NCI-H1092 (cell line): ENCODE measurements around the gene ALKBH5.

ENCODE experiments used
- DNase-seq: peaks from one replicate; lab custom pipeline; 2025; lab: John Stamatoyannopoulos, UW

The ALKBH5 gene

GRCh38 chr17:18224053-18224386 is 40.4 kb downstream of the ALKBH5 start:
- no peak for DNase-seq

DNA sequence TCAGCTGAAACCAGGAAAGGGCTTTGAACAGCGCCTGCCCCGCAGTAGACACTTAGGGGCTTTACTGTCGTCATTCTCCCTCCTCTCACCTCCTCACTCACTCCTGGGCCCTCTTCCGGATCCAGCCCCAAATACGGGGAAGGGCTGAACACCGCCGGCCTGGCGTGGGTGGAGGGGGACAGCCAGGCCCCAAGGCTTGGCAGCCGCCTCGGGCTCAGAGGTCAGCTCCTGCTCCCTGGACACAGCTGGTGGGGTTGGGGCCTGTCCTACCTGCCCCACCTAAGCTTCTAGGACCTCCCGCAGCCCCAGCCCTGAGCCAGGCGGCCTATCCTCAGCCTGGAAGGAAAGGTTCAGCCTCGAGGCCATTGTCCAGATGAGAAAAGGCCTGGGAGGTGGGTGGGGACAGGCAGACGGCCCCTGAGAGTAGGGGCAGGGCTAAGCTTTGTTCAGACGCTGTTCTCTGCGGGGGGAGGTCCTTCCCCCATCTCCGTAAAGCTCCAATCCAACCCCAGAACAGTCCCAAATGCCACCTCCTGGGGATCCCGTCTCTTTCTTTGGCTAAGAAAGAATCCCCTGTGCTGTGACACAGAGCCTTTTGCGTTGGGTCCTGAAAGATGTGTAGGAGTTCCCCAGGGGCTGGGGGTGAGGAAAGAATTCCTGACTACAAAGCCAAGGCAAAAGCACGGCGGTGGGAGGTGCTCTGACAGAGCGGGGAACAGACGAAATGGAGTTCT is 40.9 kb downstream of the ALKBH5 start:
- no peak for DNase-seq

DNA sequence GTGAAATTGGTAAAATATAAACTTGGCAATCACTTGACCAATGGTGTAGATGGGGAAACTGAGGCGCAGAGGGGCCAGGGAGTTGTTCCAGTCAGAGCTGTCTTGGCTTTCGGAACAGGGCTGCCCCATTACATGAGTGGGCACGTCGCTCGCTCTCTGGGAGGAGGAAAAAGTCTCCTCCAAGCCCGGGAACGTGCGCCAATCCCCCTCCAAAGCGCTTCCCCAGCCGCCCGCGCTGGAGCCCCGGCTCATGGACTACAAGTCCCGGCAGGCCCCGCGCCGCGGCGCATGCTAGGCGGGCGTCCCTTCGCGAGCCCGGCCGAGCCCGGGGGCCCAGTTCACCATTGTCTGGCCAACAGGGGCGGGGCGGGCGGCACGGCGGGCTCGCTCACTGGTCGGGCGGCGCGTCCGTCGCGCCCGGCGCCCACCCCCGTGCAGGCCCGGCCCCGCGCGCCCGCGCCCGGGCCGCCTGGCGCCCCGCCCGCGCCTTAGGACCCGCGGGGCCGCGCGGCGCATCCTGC is 41.6 kb downstream of the ALKBH5 start, which contains the start of gene LLGL1:
Gene LLGL1 (plus strand): TSS at position 515 of the 521 bp plus-strand sequence. CDS start 48 bp downstream, outside the sequence.
- peak; percentile 87 for DNase-seq

GRCh38 chr17:18225642-18226283 is 42.1 kb downstream of the ALKBH5 start:
- peak; percentile 1 for DNase-seq

GRCh38 chr17:18226284-18226945 is 42.8 kb downstream of the ALKBH5 start:
- DNase-seq = no peak

DNA sequence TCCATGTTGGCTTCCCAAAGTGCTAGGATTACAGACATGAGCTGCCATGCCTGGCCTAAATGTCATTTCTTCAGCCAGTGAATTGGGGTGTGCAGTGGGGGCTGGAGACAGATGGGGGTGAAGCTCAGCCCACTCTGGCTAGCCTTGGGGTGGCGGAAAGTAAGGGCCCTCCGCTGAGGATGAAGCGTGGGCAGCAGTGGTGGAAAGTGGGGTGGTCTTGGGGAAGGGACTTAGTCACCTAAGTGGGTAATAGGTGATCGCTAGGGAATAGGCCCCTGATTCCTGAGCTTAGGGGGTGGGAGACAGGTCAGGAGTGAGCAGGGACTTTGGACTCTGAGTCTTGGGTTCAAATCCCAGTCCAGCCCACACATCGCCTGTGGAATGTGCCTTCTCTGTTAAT is 44.0 kb downstream of the ALKBH5 start:
- no peak for DNase-seq

DNA sequence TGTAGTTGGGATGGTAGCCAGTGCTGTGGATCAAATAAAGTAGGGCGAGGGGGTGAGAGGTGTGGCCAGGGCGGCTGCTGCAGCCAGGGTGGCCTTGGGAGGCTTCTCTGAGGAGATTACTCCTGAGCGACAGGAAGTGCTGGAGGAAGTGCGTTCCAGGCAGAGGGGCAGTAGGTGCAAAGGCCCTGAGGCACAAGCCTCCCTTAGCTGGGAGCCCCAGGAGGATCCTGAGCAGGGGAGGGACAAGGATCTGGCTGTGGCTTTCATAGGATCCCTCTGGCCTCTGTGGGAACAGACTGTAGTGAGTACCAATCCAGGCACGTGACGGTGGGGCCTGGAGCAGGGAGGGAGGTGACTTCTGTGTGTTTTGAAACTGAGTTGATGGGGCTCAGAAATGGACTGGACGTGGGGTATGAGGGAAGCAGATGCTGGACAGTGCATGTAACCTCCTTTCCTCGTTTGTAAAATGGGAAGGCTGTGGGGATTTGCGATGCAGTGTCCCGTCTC is 44.6 kb downstream of the ALKBH5 start:
- DNase-seq = no peak

GRCh38 chr17:18229254-18229653 is 45.6 kb downstream of the ALKBH5 start:
- DNase-seq = no peak

DNA sequence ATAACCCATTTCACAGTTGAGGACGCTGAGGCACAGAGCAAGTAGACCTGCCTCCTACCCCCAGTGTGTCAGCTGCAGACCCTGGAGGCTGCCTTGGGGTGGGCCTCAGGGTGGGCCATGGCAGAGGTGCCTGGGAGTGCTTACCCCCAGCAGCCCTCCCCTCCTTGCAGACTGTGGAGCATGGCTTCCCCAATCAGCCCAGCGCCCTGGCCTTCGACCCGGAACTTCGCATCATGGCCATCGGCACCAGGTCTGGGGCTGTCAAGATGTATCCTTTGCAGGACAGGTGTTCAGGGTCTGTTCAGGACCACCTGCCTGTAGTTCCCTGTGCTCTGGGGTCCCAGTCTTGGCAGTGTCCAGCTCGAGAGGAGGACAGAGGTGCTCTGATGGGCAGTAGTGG is 46.1 kb downstream of the ALKBH5 start:
- DNase-seq = no peak

GRCh38 chr17:18230288-18231141 is 46.9 kb downstream of the ALKBH5 start:
- DNase-seq = no peak

DNA sequence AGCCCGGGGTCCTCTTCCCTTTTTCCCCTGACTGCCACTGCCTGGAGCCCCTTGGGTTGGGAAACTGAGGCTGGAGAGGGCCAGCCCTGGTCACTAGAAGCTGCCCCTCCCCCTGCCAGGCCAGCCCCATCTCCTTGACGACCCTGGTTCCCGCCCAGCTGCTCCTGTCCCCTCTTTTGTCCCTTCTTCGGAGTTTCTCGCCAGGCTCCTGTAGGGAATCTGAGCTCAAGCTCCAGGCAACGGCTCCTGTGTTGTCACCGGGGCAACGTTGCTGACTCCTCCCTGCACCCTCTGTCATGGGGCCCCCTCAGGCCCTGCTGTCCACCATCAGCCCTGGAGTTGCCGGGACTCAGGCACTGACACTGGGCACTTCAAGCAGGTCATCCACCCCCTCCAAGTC is 47.5 kb downstream of the ALKBH5 start:
- DNase-seq = no peak

DNA sequence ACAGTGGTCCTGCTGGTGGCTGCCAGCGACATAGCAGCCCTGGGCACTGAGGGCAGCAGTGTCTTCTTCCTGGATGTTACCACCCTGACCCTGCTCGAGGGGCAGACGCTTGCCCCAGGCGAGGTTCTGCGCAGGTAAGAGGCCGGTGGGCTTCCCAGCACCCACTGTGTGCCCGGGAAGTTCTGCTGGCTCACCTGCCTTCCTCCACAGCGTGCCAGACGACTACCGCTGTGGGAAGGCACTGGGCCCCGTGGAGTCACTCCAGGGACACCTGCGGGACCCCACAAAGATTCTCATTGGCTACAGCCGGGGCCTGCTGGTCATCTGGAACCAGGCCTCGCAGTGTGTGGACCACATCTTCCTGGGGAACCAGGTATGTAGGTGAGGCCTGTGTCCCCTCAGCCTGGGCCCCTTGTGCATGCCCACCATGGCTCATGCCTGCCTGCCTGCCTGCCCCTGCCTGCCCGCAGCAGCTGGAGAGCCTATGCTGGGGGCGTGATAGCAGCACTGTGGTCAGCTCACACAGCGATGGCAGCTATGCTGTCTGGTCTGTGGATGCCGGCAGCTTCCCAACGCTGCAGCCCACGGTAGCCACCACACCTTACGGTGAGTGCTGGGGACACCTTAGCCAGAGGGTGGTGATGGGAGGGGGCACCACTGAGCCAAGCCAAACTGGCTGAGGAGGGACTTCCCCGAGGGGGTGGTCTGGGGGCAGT is 50.3 kb downstream of the ALKBH5 start:
- no peak for DNase-seq

- DNase-seq = no peak
Measured at GRCh38 chr17:18234853-18235380, 51.3 kb downstream of the ALKBH5 start.

DNA sequence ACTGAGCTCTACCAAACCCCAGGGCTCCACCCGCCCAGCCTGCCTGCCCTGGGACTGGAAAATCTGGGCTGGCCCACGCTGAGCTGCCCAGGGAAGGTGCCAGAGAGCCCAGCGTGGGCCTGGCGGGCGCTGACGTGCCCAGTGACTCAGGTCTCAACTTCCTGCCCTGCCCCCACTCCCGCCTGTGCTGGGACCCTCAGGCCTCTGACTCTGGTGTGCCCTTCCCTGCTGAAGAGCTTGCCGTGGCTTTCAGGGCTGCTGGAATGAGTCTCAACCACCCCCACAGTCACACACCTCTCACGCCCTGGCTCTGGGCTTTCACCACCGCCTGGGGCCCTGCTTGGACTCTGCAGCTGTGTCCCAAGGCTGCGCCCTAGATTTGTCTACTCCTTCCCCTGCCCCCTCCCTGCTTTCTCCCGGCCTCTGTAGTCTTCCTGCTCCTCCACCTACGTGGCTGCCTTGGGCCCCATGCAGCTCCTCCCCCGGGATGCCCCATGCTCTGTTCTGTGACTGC is 52.2 kb downstream of the ALKBH5 start:
- no peak for DNase-seq

- no peak for DNase-seq
Measured at GRCh38 chr17:18236494-18236893, 52.9 kb downstream of the ALKBH5 start.

GRCh38 chr17:18237461-18237860 is 53.8 kb downstream of the ALKBH5 start:
- DNase-seq = no peak

GRCh38 chr17:18238299-18238698 is 54.7 kb downstream of the ALKBH5 start:
- DNase-seq = no peak

DNA sequence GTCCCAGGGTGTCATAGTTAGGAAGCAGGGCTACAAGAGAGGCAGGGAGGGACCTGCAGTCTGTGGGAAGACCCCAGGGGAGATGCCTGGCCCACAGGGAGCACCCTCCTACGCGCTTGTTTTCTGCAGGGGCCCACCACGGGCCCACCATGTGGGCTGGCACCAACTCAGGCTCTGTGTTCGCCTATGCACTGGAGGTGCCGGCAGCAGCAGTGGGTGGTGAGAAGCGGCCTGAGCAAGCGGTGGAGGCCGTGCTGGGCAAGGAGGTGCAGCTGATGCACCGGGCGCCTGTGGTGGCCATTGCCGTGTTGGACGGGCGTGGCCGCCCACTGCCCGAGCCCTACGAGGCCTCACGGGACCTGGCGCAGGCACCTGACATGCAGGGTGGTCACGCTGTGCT is 56.8 kb downstream of the ALKBH5 start:
- DNase-seq = no peak

DNA sequence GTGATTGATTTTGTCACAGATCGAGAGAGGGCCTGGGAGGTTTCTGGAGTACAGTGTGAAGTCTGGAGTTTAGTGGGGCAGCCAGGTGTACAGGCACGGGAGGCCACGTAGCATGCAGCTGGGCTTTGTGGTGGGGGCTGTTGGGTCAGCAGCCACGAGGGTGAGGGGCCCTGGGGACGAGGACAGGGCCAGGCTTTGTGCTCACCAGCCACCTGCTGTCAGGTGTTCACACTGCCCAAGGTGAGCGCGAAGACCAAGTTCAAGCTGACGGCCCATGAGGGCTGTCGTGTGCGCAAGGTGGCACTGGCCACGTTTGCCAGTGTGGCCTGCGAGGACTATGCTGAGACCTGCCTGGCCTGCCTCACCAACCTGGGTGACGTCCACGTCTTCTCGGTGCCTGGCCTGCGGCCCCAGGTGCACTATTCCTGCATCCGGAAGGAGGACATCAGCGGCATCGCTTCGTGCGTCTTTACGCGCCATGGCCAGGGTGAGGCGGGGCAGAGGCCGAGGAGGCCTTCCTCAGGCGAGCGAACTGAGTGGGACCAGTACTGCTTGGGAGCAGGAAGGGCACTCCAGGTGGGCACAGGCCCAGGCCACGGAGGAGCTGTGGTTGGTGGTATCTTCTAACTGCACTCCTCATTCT is 57.7 kb downstream of the ALKBH5 start:
- no peak for DNase-seq
